ENCODE measurements around the gene CYTH2.

The CYTH2 gene, protein sequence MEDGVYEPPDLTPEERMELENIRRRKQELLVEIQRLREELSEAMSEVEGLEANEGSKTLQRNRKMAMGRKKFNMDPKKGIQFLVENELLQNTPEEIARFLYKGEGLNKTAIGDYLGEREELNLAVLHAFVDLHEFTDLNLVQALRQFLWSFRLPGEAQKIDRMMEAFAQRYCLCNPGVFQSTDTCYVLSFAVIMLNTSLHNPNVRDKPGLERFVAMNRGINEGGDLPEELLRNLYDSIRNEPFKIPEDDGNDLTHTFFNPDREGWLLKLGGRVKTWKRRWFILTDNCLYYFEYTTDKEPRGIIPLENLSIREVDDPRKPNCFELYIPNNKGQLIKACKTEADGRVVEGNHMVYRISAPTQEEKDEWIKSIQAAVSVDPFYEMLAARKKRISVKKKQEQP

DNA sequence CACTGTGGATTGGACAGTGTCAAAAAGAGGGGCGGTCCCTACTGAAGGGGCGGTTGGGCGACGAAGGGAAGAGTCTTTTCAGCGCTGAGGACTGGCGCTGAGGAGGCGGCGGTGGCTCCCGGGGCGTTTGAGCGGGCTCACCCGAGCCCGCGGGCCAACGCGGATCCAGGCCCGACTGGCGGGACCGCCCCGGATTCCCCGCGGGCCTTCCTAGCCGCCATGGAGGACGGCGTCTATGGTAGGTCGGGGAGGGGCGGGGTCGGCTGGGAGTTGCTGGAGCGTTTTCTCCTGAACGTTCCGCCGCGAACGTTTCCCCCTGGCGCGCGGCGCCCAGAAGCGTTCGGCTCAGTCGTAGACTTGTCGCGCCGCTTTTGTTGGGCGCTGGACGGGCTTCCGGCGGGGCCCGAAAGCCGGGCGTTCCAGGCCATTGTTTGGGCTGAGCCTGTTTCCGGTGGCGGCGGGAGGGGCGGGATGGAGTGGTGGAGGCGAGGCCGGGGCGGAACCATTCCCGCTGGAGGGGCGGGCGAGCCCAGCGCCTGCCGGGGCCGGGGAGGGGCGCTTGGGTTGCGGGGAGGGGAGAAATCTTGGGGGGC is at the start of gene CYTH2:
Gene CYTH2 (plus strand): TSS at position 81 of the 593 bp plus-strand sequence. CDS start 139 bp downstream, at position 220.
- DNase-seq, result peak; percentile 84

DNA sequence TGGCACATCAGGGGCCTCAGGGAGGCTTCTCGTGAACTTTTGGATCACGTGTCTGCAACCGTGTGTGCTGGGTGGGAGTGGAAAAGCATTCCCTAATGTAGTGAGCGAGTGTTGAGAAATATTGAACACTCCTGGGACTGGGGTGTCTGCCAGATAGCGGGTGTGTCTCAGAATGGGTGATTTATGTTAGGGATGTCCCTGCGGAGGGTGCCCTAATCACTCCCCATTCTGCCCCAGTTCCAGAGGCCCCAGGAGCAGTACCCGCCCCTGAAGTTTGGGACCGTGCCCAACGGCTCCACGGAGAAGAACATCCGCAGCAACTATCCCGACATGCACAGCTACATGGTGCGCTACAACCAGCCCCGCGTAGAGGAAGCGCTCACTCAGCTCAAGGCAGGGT is 47.6 kb upstream of the CYTH2 start:
- DNase-seq, result no peak

DNA sequence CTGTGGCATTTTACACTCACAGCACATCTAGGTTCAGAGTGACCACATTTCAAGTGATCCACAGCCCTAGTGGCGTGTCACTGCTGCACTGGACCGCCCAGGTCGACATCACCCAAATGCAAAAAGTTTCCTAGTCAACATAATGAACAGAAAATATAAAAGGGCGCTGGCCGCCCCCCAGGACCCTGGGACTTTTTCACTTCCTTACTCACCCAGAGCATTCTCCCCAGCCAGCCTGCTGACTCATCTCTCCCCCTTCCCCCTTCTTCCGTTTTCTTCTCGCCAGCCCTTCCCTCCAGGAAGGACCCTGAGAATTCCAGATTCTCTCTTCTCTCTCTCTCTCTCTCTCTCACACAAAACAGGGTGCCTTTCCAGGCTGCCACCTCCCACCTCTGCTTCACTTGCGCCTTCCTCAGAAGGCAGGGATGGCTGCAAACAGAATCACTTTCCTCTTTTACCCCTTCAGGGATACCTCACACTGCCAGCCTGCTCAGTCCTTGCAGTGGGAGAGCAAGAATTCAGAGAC is 44.4 kb upstream of the CYTH2 start:
- no peak for DNase-seq

DNA sequence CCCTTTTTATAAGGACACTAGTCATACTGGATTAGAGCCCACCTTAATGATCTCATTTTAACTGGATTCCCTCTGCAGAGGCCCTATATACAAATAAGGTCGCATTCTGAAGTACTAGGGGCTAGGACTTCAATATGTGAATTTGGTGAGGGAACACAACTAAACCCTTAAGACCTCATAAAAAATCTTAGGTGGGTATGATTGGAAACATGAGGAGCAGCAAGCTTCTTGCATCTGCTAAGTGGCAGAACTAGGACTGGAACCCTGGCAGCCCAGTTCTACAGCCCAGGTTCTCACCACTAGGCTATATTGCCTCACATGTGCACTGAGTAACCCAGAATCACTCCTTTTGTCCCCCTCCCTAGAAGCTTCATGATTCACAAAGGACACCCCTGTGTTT is 40.5 kb upstream of the CYTH2 start:
- no peak for DNase-seq

DNA sequence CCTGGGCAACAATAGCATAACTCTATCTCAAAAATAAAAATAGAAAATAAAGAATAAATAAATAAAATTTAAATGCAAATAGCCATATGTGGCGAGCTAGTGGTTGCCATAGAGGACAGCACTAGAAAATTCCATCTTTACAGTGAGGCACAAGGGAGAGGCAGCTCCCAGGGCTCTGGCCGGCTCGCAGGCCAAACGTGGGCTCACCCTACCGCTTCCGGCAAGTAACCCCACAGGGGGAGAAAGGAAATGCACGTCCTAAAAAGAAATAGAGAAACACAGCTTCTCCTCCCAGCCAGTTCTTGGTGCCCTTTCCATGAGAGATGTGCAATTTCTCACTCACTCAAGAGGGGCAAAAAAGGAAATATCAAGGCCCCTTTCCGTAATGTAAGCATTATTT is 35.8 kb upstream of the CYTH2 start:
- DNase-seq, result no peak

DNA sequence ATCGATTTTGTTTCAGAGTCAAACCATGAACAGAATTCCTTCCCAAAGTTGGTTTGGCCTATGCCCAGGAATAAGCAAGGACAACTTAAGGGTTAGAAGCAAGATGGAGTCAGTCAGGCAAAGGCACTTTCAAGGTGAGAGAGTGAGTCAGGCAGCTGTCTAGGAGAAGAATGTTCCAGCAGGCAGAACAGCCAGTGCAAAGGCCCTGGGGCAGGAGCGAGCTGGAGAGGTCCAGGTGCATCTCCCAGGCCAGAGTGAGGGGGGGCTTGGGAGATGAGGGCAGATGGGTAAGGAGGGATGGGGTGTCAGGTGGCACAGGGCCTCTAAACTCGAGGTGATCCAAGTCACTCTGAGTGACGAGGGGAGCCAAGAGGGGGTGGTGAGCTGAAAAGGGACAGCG is 32.6 kb upstream of the CYTH2 start:
- DNase-seq, result no peak

DNA sequence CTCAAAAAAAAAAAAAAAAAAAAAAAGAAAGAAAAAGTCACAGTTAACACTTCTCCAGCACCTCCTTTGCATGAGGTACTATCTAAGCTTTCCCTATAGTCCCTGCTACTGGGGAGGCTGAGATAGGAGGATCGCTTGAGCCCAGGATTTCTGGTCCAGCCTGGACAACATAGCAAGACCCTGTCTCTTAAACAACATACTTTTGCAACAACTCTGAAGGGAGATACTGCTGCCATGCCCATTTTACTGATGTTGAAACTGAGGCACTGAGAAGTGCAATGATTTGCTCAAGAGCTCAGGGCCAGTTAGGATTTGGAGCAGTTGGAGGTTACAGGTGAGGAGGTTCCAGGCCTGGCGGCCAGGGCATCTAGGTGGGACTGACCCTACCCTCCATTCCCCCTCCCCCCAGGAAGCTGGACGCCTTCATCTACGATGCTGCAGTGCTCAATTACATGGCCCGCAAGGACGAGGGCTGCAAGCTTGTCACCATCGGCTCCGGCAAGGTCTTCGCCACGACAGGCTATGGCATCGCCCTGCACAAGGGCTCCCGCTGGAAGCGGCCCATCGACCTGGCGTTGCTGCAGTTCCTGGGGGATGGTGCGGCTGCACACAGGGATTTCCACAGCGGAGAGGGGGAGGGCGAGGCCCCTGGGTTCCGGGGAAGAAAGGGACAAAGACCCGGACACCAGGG is 27.7 kb upstream of the CYTH2 start:
- no peak for DNase-seq

DNA sequence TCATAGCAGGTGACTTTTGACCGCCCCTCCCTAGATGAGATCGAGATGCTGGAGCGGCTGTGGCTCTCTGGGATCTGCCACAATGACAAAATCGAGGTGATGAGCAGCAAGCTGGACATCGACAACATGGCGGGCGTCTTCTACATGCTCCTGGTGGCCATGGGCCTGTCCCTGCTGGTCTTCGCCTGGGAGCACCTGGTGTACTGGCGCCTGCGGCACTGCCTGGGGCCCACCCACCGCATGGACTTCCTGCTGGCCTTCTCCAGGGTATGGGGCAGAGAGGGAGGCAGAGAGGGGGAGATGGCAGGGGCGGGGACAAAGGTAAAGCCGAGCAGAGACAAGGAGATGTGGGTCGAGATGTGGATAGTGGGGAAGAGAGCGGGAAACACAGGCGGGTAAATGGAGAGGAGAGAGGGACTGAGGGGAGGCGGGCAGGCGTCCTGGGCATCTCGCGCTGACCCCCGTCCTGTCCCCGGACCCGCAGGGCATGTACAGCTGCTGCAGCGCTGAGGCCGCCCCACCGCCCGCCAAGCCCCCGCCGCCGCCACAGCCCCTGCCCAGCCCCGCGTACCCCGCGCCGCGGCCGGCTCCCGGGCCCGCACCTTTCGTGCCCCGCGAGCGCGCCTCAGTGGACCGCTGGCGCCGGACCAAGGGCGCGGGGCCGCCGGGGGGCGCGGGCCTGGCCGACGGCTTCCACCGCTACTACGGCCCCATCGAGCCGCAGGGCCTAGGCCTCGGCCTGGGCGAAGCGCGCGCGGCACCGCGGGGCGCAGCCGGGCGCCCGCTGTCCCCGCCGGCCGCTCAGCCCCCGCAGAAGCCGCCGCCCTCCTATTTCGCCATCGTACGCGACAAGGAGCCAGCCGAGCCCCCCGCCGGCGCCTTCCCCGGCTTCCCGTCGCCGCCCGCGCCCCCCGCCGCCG is 26.8 kb upstream of the CYTH2 start:
- no peak for DNase-seq

DNA sequence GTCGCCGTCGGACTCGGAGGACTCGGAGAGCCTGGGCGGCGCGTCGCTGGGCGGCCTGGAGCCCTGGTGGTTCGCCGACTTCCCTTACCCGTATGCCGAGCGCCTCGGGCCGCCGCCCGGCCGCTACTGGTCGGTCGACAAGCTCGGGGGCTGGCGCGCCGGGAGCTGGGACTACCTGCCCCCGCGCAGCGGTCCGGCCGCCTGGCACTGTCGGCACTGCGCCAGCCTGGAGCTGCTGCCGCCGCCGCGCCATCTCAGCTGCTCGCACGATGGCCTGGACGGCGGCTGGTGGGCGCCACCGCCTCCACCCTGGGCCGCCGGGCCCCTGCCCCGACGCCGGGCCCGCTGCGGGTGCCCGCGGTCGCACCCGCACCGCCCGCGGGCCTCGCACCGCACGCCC is 25.9 kb upstream of the CYTH2 start:
- no peak for DNase-seq

DNA sequence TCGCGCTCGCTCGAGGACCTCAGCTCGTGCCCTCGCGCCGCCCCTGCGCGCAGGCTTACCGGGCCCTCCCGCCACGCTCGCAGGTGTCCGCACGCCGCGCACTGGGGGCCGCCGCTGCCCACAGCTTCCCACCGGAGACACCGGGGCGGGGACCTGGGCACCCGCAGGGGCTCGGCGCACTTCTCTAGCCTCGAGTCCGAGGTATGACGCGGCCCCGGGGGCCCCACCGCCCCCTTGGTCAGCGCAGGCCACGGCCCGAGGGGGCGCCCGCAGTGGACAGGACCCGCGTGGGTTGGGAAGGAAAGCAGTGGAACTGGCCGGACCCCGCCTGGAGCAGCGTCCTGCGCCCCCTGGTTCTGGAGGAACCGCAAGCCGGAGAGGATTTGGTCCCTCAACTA is 25.4 kb upstream of the CYTH2 start:
- no peak for DNase-seq

DNA sequence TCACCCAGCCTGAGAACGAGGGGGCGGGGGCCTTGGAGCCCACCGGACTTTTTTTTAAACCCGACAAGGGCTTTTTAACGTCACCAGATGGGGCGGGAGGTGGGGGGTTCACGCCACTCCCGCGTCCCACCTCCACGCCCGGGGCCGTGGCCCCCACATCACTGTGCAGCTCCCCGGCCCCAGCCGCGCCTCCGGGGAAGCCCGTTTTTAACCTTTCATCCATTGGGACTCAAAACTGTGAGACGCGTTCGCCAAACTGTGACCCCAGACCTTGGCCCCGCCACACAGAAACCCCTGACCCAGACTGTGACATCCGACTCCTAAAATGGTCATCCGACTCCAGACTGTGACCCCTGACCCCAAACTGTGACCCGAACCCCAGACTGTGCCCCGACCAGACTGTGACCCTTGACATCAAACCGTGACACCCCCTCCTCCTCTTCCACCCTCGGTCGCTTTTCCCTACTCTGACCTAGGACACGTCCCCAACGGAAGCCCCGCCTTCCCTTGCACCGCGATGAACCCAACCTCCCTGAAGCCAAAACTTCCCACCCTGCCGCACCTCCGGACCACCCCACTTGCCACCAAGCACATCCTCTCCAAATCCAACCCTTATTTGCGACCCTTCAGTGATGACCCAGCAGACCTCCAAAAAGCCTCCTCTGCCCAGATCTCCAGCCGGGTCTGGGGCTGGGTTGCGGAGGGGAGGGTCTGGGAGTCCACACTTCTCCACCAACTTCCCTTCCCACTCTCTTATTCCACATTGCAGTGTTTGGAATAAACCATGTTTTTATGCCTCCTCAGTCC is 24.8 kb upstream of the CYTH2 start:
- no peak for DNase-seq

DNA sequence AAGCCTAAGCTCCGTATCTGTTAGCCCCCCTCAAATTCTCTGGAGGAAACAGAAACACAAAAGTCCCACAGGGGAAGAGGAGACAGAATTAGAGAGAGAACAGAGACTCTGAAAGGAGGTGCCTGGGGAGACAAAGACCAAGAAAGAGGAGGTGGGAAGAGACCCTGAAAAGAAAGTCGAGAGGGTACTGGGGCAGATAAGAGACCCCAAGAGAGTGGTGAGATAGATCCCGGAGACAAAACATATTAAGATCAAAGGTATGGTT is 24.3 kb upstream of the CYTH2 start:
- no peak for DNase-seq

DNA sequence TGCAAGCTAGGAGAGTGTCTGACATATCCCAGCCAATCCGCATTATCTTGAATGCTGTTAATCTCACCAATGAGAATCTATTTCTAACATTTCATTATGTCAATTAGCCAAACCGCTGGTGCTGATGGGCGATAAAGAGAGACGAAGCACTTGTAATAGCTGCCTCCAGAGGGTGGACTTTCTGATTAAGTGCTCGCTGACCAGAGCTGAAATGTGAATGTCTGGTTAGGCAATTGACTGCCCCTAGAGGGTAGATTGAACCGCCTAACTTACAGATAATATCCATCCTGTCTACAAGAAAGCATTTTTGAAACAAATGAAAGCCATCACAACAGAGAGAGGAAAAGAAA is 23.9 kb upstream of the CYTH2 start:
- no peak for DNase-seq

DNA sequence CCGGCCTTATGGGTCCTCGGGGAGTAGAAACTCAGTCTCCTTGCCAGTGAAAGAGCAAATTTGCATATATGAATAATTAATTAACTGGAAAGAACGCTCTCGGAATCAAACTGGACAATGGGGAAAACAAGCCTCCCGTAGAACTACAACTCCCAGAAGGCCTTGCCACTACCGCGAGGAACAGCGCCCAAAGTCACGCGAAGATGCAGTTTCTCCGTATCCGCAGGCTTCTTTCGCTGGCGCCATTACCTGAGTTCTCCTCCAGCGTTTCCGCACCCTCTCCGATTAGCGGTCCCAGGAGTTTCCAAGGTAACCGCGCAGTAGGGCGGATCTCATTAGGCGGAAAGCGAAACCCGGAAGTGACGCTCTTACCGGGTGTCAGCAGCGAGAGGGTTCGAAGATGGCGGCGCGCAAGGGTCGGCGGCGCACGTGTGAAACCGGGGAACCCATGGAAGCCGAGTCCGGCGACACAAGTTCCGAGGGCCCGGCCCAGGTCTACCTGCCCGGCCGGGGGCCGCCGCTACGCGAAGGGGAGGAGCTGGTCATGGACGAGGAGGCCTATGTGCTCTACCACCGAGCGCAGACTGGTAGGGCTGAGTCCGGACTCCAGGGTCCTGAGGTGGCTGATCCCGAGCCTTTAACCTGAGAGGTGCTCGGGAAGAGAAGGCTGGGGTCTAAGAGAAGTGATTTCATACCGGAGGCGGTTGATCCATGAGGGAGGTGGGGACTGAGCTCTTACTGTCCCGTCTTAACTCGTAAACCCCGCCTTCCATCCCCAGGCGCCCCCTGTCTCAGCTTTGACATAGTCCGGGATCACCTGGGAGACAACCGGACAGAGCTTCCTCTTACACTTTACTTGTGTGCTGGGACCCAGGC is 23.3 kb upstream of the CYTH2 start, which contains the start of gene GRWD1:
Gene GRWD1 (plus strand): TSS at position 378 of the 876 bp plus-strand sequence. CDS start 23 bp downstream, at position 401.
- peak; percentile 97 for DNase-seq

DNA sequence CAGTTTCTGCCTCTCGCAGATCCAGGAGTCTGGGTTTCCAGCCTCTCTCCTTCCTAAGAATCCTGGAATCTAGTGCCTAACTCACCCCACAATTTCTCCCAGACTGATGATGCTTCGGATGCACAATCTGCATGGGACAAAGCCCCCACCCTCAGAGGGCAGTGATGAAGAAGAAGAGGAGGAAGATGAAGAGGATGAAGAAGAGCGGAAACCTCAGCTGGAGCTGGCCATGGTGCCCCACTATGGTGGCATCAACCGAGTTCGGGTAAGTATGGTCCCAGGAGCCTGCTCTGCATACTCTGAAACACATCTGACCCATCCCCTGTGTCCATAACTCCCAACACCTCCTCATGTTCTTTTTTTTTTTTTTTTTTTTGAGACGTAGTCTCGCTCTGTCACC is 22.6 kb upstream of the CYTH2 start:
- no peak for DNase-seq

DNA sequence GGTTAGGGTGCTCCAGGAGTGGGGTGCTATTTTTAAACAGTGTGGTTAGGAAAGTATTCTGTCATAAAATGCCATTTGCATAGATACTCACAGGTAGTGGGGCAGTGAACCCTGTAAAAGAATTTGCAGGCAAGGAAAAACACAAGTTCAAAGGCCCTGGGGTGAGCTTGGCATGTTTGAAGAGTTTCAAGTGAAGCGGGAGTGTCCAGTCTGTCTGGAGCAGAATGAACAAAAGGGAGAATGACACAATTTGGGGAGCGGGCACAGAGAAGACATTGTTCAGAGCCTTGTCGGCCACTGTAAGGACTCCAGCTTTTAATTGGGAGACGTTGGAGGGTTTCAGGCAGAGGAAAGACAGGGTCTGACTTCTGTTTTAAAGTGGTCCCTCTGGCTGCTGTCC is 20.6 kb upstream of the CYTH2 start:
- DNase-seq, result no peak

DNA sequence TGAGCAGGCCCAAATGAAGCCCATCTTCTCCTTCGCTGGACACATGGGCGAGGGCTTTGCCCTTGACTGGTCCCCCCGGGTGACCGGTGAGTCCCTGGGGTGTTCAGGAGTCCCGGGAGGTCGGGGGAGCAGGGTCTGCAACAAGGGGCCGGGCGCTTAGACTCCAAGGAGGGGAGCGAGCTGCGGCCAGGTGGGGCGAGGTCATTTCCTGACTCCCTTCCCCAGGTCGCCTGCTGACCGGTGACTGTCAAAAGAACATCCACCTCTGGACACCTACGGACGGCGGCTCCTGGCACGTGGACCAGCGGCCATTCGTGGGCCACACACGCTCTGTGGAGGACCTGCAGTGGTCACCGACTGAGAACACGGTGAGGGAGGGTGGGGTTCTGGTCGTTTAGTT is 18.7 kb upstream of the CYTH2 start:
- DNase-seq, result no peak

DNA sequence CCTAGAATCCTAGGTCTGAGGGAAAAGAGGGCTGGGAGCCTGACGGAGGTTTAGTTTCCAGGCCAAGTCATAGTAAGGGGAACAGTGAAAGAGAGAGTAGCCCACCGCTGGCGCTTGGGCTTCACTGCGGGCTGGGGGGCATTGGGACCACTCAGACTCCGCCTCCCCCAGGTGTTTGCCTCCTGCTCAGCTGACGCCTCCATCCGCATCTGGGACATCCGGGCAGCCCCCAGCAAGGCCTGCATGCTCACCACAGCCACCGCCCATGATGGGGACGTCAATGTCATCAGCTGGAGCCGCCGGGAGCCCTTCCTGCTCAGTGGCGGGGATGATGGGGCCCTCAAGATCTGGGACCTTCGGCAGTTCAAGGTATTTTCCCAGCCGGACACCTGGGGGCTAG is 18.3 kb upstream of the CYTH2 start:
- no peak for DNase-seq

DNA sequence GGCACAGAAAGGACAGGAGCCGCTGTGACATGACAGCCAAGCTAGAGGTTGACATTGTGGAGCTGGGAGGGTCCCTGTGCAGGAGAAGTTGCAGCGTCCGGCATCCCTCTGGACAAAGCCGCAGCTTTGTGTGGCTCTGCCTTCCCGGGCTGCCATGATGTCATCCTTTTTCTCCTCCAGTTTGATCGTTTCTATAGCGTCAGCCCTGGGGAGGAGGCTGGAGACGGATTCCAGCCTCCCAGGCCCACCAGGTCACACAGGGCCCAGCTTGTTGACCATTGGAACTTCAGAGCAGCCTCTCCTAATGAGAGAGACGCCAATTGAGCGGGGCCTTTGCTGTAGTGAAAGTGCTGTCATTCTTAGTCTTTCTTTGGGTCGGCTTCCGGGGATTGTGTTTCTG is 17.5 kb upstream of the CYTH2 start:
- no peak for DNase-seq

DNA sequence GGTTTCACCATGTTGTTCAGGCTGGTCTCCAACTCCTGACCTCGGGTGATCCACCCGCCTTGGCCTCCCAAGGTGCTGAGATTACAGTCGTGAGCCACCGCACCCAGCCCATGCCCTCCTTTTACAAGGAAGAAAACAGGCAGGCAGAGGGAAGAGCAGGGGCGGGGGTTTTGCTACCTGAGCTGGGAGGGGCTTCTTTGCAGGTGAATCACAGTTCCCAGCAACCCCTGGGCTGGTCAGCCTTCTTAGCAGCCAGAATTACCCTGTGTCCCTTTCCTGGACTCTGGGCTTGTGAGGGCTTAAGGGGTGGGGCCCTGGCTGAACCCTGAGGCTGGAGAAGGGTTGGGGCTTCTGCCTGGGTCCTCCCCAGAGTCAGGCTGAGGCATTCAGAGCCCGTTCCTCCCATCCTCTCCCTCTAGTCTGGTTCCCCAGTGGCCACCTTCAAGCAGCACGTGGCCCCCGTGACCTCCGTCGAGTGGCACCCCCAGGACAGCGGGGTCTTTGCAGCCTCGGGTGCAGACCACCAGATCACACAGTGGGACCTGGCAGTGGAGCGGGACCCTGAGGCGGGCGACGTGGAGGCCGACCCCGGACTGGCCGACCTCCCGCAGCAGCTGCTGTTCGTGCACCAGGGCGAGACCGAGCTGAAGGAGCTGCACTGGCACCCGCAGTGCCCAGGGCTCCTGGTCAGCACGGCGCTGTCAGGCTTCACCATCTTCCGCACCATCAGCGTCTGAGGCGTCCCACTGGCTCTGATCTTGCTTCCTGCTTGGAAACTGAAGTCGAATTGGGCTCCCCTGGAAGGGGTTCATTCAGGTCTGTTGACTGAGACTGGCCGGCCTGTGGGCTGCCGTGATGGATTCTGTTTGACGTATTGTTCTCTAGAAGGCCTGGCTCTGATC is 16.6 kb upstream of the CYTH2 start:
- DNase-seq, result no peak
